ENCODE results near the gene ALKBH1. TPM values are rescaled to one million over a fixed set of nuclear protein-coding genes. Genes with fewer than 3 reads are reported as not detected.

Gene ALKBH1
- total and polyA plus RNA-seq, 9 of the 15 experiments (the other 6 are each of a cell fraction or from before 2014, with no cell fraction given): 5.3 to 19.4 (median 10.7) TPM

DNA sequence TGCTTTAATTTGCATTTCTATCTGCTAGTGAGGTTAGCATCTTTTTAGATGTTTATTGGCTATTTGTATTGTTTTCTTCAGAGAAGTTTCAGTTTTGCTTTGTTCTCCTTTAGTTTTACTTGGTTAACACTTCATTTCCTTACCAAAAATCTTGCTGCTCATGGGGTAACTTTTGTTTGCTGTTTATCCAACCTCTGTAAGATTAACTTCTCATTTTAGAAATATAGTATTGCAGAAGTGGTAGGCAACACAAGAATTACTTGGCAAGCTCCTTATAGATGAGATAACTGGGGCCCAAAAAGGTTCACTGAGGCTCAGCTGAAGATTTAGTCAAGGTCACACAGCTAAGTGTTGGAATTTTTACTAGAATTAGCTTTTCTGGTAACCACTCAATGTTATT lies 40.5 kb downstream of the ALKBH1 start:
- Histone ChIP-seq H3K4me1 (replicated peaks in 1 of 2; ENCODE audit: control insufficient read depth in 2 of 2, insufficient read depth in 2 of 2, low read length in 2 of 2) (no peaks in the 10 kb centered on the region), H3K9me1 (ENCODE audit: control insufficient read depth, insufficient read depth, low read length) (no peaks in the 10 kb centered on the region), H3K4me2 (ENCODE audit: insufficient read depth, low read length) (no peak overlapping the region), H3K4me3 (no peak overlapping the region), H3K9me3 (replicated peaks; ENCODE audit: control insufficient read depth, insufficient read depth, low read depth, low read length) (no peaks in the 10 kb centered on the region), H2AFZ (ENCODE audit: low read depth, low read length) (no peak overlapping the region), H3K9ac (ENCODE audit: insufficient read depth in 1 of 2, low read depth in 2 of 2, low read length in 2 of 2) (no peak overlapping the region), H3K36me3 (ENCODE audit: control insufficient read depth, insufficient read depth, low read length) (no peaks in the 10 kb centered on the region), H3K79me2 (ENCODE audit: control insufficient read depth, insufficient read depth, low read length) (no peaks in the 10 kb centered on the region), H4K20me1 (replicated peaks; ENCODE audit: control insufficient read depth, insufficient read depth, low read length) (no peaks in the 10 kb centered on the region), H3K27me3 (ENCODE audit: control insufficient read depth in 2 of 2, insufficient read depth in 2 of 2, low read length in 2 of 2) (no peaks in the 10 kb centered on the region), H3K27ac (ENCODE audit: extremely low read depth, low read depth, low read length) (no peak overlapping the region)
- ChIA-PET POLR2A (no interaction called here), CTCF (ENCODE audit: low intra/inter-chr PET ratio) (no interaction called here)
- DNase-seq (ENCODE audit: extremely low read depth in 1 of 4, low spot score in 3 of 4) (no peak), FAIRE-seq (no peak), ATAC-seq (no peak)
- BruUV-seq (replicated peaks): no TSS peak
- intact Hi-C loops (cut with micrococcal nuclease) (no loop called here), in situ Hi-C loops (cut with MboI) (loop anchor here (25.0 kb wide), 1 partner anchor 920 kb away; no protein-coding TSS in a partner anchor)
- TF ChIP-seq CHD7 (IDR thresholded peaks at IDR 0.05; ENCODE audit: low read depth, low read length) (no peak), ERF (CRISPR knock-in tag; IDR thresholded peaks at IDR 0.05) (no peak), HNRNPH1 (optimal IDR thresholded peaks at IDR 0.05; ENCODE audit: low read depth, low read length) (no peak), ZBTB26 (CRISPR knock-in tag; IDR thresholded peaks at IDR 0.05) (no peak), ZNF408 (CRISPR knock-in tag; IDR thresholded peaks at IDR 0.05; ENCODE audit: low read depth) (no peak), NR3C1 (CRISPR knock-in tag; IDR thresholded peaks at IDR 0.05) (no peak)
- TF ChIP-seq, protein P1, sequence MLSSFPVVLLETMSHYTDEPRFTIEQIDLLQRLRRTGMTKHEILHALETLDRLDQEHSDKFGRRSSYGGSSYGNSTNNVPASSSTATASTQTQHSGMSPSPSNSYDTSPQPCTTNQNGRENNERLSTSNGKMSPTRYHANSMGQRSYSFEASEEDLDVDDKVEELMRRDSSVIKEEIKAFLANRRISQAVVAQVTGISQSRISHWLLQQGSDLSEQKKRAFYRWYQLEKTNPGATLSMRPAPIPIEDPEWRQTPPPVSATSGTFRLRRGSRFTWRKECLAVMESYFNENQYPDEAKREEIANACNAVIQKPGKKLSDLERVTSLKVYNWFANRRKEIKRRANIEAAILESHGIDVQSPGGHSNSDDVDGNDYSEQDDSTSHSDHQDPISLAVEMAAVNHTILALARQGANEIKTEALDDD (IDR thresholded peaks at IDR 0.05): no peak
- TF ChIP-seq, protein P2, sequence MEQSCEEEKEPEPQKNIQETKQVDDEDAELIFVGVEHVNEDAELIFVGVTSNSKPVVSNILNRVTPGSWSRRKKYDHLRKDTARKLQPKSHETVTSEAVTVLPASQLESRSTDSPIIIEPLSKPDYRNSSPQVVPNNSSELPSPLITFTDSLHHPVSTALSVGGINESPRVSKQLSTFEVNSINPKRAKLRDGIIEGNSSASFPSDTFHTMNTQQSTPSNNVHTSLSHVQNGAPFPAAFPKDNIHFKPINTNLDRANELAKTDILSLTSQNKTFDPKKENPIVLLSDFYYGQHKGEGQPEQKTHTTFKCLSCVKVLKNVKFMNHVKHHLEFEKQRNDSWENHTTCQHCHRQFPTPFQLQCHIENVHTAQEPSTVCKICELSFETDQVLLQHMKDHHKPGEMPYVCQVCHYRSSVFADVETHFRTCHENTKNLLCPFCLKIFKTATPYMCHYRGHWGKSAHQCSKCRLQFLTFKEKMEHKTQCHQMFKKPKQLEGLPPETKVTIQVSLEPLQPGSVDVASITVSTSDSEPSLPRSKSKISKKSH (CRISPR knock-in tag; IDR thresholded peaks at IDR 0.05): no peak

All from K562 (cell line).